NCI-H2227 treated with DMSO at 0.1 percent for 48 hours (cell line): Measurements from ENCODE around the gene DLL1.
"Not testable (repeated sequence)": the region's sequence is repeated elsewhere in the genome, so short reads cannot be mapped to it uniquely, and the experiment has no call there.

Source experiments
- DNase-seq: peaks from one replicate; lab custom pipeline; 2025; lab: John Stamatoyannopoulos, UW

Gene DLL1

GRCh38 chr6:170290296-170291128 lies at the start of gene DLL1:
DLL1 (minus strand) TSS chr6:170291078; CDS start chr6:170290139, 939 bp downstream.
- peak; percentile 44 for DNase-seq

DNA sequence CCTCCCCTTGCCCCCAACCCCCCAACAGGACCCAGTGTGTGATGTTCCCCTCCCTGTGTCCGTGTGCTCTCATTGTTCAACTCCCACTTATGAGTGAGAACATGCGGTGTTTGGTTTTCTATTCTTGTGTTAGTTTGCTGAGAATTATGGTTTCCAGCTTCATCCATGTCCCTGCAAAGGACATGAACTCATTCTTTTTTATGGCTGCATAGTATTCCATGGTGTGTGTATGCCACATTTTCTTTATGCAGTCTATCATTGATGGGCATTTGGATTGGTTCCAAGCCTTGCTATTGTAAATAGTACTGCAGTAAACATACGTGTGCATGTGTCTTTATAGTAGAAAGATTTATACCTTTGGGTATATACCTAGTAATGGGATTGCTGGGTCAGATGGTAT lies 44.3 kb upstream of the DLL1 start:
- DNase-seq: not testable (repeated sequence)

DNA sequence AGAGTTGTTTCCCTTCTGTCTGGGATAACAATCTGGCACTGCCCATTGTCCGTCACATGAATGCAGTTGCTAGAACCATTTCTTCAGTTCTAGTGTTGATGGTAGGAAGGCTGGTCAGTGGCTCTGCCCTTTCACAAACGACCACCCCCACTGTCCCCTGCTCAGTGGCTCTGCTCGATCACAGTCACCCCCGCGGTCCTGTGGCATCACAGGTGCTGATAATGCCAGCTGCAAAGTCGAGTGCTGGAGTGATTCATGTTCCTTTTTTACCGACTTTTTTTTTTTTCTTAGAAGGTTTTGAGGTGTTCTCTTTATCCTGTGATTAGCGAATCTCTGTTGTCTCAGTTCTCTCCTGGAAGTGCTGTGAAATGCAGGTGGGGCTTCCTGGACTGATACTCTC lies 38.4 kb upstream of the DLL1 start:
- DNase-seq: no peak

- no peak for DNase-seq
These were observed 26.8 kb upstream of the DLL1 start for GRCh38 chr6:170317718-170318117.

DNA sequence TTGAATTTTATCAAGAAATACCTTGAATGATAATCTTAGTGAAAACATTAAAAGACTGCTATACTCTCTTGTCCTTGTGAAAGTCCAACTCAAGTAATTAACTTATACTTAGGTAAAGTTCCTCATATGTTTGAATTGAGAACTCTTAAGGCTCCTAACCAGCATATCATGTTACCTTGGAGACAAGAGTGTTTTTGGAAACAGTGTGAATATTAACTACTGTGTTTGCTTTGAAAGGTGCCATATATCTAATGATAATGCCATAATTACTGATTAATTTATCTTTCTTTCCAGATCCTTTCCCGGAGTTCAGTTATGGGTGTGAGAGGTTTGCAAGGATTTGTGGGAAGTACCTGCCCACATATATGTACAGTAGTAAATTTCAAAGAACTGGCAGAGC lies 26.2 kb upstream of the DLL1 start:
- no peak for DNase-seq

DNA sequence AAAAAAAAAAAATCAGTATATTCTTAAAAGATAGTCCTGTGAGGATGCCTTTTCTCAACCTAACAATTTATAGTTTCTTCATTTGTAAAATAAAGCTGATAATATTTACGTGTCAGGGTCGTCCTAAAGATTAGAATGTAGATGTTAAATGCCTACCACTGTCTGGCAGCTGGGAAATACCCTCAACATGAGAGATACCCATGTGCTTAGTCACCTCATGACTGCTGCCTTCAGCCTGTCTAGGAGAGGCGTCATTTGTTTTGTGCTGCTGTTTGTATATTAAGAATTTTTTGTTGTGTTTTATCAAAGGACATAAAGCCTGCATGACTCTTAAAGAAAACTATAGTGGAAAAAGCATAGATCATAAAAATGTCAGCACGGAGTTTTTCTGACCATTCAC lies 25.2 kb upstream of the DLL1 start:
- no peak for DNase-seq

- no peak for DNase-seq
These were observed 24.1 kb upstream of the DLL1 start for GRCh38 chr6:170314983-170315382.

GRCh38 chr6:170313716-170314295 lies 22.9 kb upstream of the DLL1 start:
- DNase-seq: no peak

- DNase-seq: no peak
These were observed 22.0 kb upstream of the DLL1 start for GRCh38 chr6:170312876-170313275.

DNA sequence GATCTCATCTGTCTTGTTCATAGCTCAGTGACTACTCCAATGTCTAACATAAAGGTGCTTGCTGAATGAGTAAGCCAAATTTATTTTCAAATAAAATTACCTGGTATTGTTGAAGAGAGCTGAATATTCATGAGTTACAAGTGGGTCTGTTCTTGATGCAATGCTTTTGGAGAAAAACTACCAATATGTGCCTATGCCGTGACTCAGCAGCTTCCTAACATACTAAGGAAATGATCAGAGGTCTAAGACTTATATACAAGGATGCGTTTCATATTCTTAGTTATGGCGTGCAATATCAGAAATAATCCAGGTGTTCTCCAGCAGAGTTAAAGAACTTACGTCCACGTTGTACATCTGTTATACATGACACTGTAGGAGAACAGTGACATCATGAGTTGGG lies 20.8 kb upstream of the DLL1 start:
- DNase-seq: no peak

- DNase-seq: no peak
These were observed 17.9 kb upstream of the DLL1 start for GRCh38 chr6:170308761-170309160.

DNA sequence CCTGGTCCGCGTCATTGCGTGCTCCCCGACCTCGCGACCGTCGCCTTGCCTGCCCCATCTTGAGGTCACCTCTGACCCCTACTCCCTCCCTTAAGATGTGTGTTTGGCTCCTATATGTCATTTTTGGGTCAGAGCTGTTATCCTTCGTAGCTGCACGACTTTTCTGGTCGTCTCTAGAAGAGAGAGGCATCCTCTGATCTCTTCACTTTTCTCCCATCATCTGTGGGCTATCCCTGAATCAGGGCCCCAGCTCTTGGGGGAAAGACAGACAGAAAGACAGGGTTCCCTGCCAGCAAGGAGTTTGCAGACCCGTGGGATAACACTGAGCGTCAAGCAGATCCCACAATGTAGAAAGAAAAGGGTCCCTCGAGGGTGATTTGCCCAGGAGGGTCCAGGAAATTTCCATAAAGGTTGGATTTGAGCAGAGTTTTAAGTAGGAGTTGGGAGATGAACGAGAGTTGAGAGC lies 16.2 kb upstream of the DLL1 start:
- DNase-seq: no peak

GRCh38 chr6:170306324-170307079 lies 15.6 kb upstream of the DLL1 start, which contains the start of gene FAM120B:
FAM120B (plus strand) TSS chr6:170306758; CDS start chr6:170317391, 10,633 bp downstream.
- peak; percentile 85 for DNase-seq

GRCh38 chr6:170305805-170306323 lies 15.0 kb upstream of the DLL1 start:
- no peak for DNase-seq

- no peak for DNase-seq
These were observed 10.3 kb upstream of the DLL1 start for GRCh38 chr6:170301184-170301583.

- DNase-seq: no peak
These were observed 7.8 kb upstream of the DLL1 start for GRCh38 chr6:170298688-170299087.

GRCh38 chr6:170297576-170298330 lies 6.9 kb upstream of the DLL1 start:
- DNase-seq: no peak

DNA sequence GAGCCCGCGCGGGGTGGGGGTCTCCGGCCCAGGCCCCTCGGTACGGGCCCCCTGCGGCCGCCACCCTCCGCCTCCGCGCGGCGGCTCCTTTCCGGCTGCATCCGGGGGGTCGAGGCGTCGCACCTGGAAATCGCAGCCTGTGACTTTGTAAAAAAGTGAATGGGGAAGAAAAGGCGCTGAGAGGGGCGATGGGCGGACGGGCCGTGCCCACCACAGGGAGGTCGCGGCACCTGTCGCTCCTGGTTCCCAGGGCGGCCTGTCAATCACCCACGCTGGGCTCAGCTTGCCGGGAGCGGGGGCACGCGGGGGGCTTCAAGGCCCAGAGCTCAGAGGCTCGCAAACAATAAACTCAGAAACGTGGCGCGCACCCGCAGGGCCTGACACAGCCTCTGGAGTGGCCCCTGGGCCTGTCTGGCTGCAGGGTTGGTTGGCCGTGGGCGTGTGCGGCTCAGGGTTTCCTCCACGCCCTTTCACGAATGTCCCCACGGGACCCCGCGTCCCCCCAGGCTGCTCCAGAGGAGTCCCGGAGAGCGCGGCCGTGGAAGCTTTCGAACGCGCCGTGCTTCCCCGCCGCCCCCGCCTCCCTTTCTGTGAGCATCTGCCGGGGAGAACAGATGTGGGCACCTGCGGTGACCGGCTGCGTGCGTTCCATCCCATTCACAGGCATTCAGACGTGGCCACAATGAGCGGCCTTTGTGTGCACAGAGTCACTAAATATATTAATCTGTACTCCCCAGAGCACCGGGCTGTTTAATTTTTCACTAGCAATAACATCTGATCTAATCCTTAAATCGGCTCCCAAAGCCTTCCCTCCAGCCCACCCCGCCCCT lies 6.1 kb upstream of the DLL1 start:
- no peak for DNase-seq

DNA sequence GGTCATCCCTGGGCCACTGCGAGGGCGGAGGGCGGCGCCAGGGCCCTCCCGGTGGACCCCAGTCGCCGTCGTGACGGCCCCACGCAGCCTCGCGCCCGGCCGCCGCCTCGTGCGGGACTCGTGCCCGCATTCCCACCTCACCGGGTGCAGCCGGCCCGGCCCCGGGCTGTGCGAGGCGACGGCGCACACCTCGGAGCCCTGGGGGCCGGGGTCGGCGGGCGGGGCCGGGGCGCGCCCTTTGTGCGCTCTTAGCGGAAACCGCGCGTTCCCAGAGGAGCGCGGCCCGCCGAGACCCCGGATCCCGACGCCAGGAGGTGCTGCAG lies 5.5 kb upstream of the DLL1 start:
- DNase-seq: no peak

GRCh38 chr6:170295510-170296422 lies 4.9 kb upstream of the DLL1 start:
- DNase-seq: no peak
